Measurements from ENCODE around the gene P3H1. TPM values are rescaled to one million over a fixed set of nuclear protein-coding genes. Genes with fewer than 3 reads are reported as not detected.

Gene P3H1
- total and polyA plus RNA-seq, 2 of the 13 experiments (the other 11 are each of a cell fraction or from before 2014, with no cell fraction given): 64.6 to 120 TPM

- TF ChIP-seq ZBTB46 (CRISPR knock-in tag; IDR thresholded peaks at IDR 0.05; ENCODE audit: borderline replicate concordance) (no peak), SOX13 (IDR thresholded peaks at IDR 0.05) (no peak), SOX13 (CRISPR knock-in tag; conservative IDR thresholded peaks at IDR 0.05 in 1 of 2, IDR thresholded peaks at IDR 0.05 in 1 of 2) (no peak), EP300 (IDR thresholded peaks at IDR 0.05; ENCODE audit: low read depth in 2 of 2, low read length in 2 of 2) (no peak), EP300 (CRISPR knock-in tag; IDR thresholded peaks at IDR 0.05; ENCODE audit: borderline replicate concordance) (no peak), TBL1XR1 (IDR thresholded peaks at IDR 0.05; ENCODE audit: borderline replicate concordance, low read length, partially characterized antibody) (no peak), ATF3 (CRISPR knock-in tag; IDR thresholded peaks at IDR 0.05) (no peak), PRDM15 (CRISPR knock-in tag; IDR thresholded peaks at IDR 0.05) (no peak), ZSCAN21 (CRISPR knock-in tag; IDR thresholded peaks at IDR 0.05; ENCODE audit: borderline replicate concordance) (no peak), RNF2 (conservative IDR thresholded peaks at IDR 0.05; ENCODE audit: low read depth) (no peak), RXRB (CRISPR knock-in tag; IDR thresholded peaks at IDR 0.05; ENCODE audit: borderline replicate concordance) (no peak), ZFP82 (CRISPR knock-in tag; IDR thresholded peaks at IDR 0.05; ENCODE audit: borderline replicate concordance) (no peak), THAP11 (CRISPR knock-in tag; IDR thresholded peaks at IDR 0.05) (peak; percentile 34; the same call in 1 of the 2 replicates), NFE2L1 (CRISPR knock-in tag; IDR thresholded peaks at IDR 0.05; ENCODE audit: borderline replicate concordance) (no peak), ZMYM3 (CRISPR knock-in tag; IDR thresholded peaks at IDR 0.05) (no peak)
- TF ChIP-seq, protein P1, sequence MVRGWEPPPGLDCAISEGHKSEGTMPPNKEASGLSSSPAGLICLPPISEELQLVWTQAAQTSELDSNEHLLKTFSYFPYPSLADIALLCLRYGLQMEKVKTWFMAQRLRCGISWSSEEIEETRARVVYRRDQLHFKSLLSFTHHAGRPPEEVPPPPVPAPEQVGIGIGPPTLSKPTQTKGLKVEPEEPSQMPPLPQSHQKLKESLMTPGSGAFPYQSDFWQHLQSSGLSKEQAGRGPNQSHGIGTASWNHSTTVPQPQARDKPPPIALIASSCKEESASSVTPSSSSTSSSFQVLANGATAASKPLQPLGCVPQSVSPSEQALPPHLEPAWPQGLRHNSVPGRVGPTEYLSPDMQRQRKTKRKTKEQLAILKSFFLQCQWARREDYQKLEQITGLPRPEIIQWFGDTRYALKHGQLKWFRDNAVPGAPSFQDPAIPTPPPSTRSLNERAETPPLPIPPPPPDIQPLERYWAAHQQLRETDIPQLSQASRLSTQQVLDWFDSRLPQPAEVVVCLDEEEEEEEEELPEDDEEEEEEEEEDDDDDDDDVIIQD (CRISPR knock-in tag; IDR thresholded peaks at IDR 0.05; ENCODE audit: low read depth): no peak
- TF ChIP-seq, protein P2, sequence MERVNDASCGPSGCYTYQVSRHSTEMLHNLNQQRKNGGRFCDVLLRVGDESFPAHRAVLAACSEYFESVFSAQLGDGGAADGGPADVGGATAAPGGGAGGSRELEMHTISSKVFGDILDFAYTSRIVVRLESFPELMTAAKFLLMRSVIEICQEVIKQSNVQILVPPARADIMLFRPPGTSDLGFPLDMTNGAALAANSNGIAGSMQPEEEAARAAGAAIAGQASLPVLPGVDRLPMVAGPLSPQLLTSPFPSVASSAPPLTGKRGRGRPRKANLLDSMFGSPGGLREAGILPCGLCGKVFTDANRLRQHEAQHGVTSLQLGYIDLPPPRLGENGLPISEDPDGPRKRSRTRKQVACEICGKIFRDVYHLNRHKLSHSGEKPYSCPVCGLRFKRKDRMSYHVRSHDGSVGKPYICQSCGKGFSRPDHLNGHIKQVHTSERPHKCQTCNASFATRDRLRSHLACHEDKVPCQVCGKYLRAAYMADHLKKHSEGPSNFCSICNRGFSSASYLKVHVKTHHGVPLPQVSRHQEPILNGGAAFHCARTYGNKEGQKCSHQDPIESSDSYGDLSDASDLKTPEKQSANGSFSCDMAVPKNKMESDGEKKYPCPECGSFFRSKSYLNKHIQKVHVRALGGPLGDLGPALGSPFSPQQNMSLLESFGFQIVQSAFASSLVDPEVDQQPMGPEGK (CRISPR knock-in tag; IDR thresholded peaks at IDR 0.05): peak; percentile 93
- TF ChIP-seq, protein P3, sequence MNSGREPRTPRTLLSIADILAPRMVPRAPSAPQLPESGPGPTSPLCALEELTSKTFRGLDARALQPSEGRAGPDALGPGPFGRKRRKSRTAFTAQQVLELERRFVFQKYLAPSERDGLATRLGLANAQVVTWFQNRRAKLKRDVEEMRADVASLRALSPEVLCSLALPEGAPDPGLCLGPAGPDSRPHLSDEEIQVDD (CRISPR knock-in tag; IDR thresholded peaks at IDR 0.05; ENCODE audit: borderline replicate concordance): no peak
These were observed 742 bp downstream of the P3H1 start (continued) for GRCh38 chr1:42765832-42766740.

Data from HepG2 (cell line).